Effector memory CD4-positive, alpha-beta T cell (primary cell): ENCODE results near the gene MIOS.

Experiments
- DNase-seq, 3 donors: peaks; one replicate each; pipeline ENCODE4 v3.0.0-alpha.2; 2020
- H3K27ac ChIP-seq: 2 replicates; pipeline ENCODE4 v1.7.0; 2013; ENCODE audit warnings: mild to moderate bottlenecking, low read length, moderate library complexity; ENCODE audit not compliant: insufficient read depth, poor library complexity, severe bottlenecking
- H3K27me3 ChIP-seq: replicated peaks from 2 replicates; pipeline ENCODE4 v1.7.0; 2013; ENCODE audit warnings: mild to moderate bottlenecking, low read length; ENCODE audit not compliant: insufficient read depth, control insufficient read depth, poor library complexity, severe bottlenecking
- H3K36me3 ChIP-seq: 2 replicates; pipeline ENCODE4 v1.7.0; 2013; ENCODE audit warnings: mild to moderate bottlenecking, low read length, moderate library complexity; ENCODE audit not compliant: control insufficient read depth, insufficient read depth
- H3K4me1 ChIP-seq: 2 replicates; pipeline ENCODE4 v1.7.0; 2013; ENCODE audit warnings: low read length, mild to moderate bottlenecking; ENCODE audit not compliant: control insufficient read depth, insufficient read depth, poor library complexity, severe bottlenecking
- H3K4me3 ChIP-seq: 2 replicates; pipeline ENCODE4 v1.7.0; 2013; ENCODE audit warnings: low read length, low read depth, mild to moderate bottlenecking; ENCODE audit not compliant: insufficient read depth, poor library complexity, severe bottlenecking
- H3K9me3 ChIP-seq: 2 replicates; pipeline ENCODE4 v1.7.0; 2013; ENCODE audit warnings: mild to moderate bottlenecking, low read length, moderate library complexity; ENCODE audit not compliant: control insufficient read depth

The MIOS gene

GRCh38 chr7:7639847-7640220, 73.2 kb downstream of the MIOS start:
- Histone ChIP-seq H3K36me3 (peaks cover 5% of the 10 kb centered on the region), H3K4me3 (peak overlapping the region; percentile 86), H3K27me3 (no peaks in the 10 kb centered on the region), H3K27ac (peak overlapping the region; percentile 94), H3K4me1 (peaks cover 8% of the 10 kb centered on the region), H3K9me3 (no peaks in the 10 kb centered on the region)
- DNase-seq = peak in 2 of 3 donors; percentile 23 to 42

- H3K27ac ChIP-seq = peak within 1 kb of the TSS; percentile 94
- peaks cover 2% of the 10 kb centered on the region for H3K36me3 ChIP-seq
- H3K9me3 ChIP-seq = no peaks in the 10 kb centered on the region
- H3K27me3 ChIP-seq = no peaks in the 10 kb centered on the region
- peak within 1 kb of the TSS; percentile 86 for H3K4me3 ChIP-seq
- DNase-seq = peak; percentile 97 to 99 (median 99)
- peaks cover 8% of the 10 kb centered on the region for H3K4me1 ChIP-seq
These were observed 73.8 kb downstream of the MIOS start, which contains the start of gene UMAD1 for GRCh38 chr7:7640221-7641128. UMAD1 (plus strand) TSS chr7:7640752; CDS start chr7:7673372, 32,620 bp downstream.

GRCh38 chr7:7641129-7641663, 74.5 kb downstream of the MIOS start:
- peaks cover 8% of the 10 kb centered on the region for H3K4me1 ChIP-seq
- H3K9me3 ChIP-seq = no peaks in the 10 kb centered on the region
- no peaks in the 10 kb centered on the region for H3K27me3 ChIP-seq
- peak overlapping the region; percentile 83 for H3K4me3 ChIP-seq
- H3K27ac ChIP-seq = peak overlapping the region; percentile 94
- H3K36me3 ChIP-seq = no peaks in the 10 kb centered on the region
- no peak for DNase-seq

- no peak overlapping the region for H3K27ac ChIP-seq
- H3K27me3 ChIP-seq = no peaks in the 10 kb centered on the region
- H3K9me3 ChIP-seq = no peaks in the 10 kb centered on the region
- H3K4me1 ChIP-seq = peaks cover 8% of the 10 kb centered on the region
- H3K4me3 ChIP-seq = no peak overlapping the region
- H3K36me3 ChIP-seq = no peaks in the 10 kb centered on the region
- no peak for DNase-seq
These were observed 75.4 kb downstream of the MIOS start for GRCh38 chr7:7642081-7642480.

- Histone ChIP-seq H3K4me3 (no peak overlapping the region), H3K27me3 (no peaks in the 10 kb centered on the region), H3K9me3 (no peaks in the 10 kb centered on the region), H3K27ac (no peak overlapping the region), H3K36me3 (no peaks in the 10 kb centered on the region), H3K4me1 (no peaks in the 10 kb centered on the region)
- no peak for DNase-seq
These were observed 80.9 kb downstream of the MIOS start for GRCh38 chr7:7647495-7648036.

- H3K9me3 ChIP-seq = no peaks in the 10 kb centered on the region
- no peaks in the 10 kb centered on the region for H3K4me1 ChIP-seq
- no peak overlapping the region for H3K27ac ChIP-seq
- no peaks in the 10 kb centered on the region for H3K27me3 ChIP-seq
- no peak for DNase-seq
- H3K4me3 ChIP-seq = no peak overlapping the region
- no peaks in the 10 kb centered on the region for H3K36me3 ChIP-seq
These were observed 84.1 kb downstream of the MIOS start for GRCh38 chr7:7650682-7651206.

- H3K4me1 ChIP-seq = no peaks in the 10 kb centered on the region
These were observed 84.8 kb downstream of the MIOS start for GRCh38 chr7:7651479-7651878.

GRCh38 chr7:7652798-7653540, 86.3 kb downstream of the MIOS start:
- Histone ChIP-seq H3K27ac (no peak overlapping the region), H3K4me1 (no peaks in the 10 kb centered on the region), H3K9me3 (no peaks in the 10 kb centered on the region), H3K27me3 (no peaks in the 10 kb centered on the region), H3K36me3 (no peaks in the 10 kb centered on the region), H3K4me3 (no peak overlapping the region)
- no peak for DNase-seq

More at GRCh38 chr7:7651479-7651878, 84.8 kb downstream of the MIOS start:
- Histone ChIP-seq H3K27ac (no peak overlapping the region), H3K4me3 (no peak overlapping the region), H3K9me3 (no peaks in the 10 kb centered on the region), H3K36me3 (no peaks in the 10 kb centered on the region), H3K27me3 (no peaks in the 10 kb centered on the region)
- no peak for DNase-seq

- Histone ChIP-seq H3K27ac (no peak overlapping the region), H3K9me3 (no peaks in the 10 kb centered on the region), H3K36me3 (no peaks in the 10 kb centered on the region), H3K4me1 (no peaks in the 10 kb centered on the region), H3K27me3 (no peaks in the 10 kb centered on the region), H3K4me3 (no peak overlapping the region)
- no peak for DNase-seq
These were observed 87.0 kb downstream of the MIOS start for GRCh38 chr7:7653593-7654187.
